ENCODE data around the gene CLC.
"Not testable (repeated sequence)": the region's sequence is repeated elsewhere in the genome, so short reads cannot be mapped to it uniquely, and the experiment has no call there.

The CLC gene

DNA sequence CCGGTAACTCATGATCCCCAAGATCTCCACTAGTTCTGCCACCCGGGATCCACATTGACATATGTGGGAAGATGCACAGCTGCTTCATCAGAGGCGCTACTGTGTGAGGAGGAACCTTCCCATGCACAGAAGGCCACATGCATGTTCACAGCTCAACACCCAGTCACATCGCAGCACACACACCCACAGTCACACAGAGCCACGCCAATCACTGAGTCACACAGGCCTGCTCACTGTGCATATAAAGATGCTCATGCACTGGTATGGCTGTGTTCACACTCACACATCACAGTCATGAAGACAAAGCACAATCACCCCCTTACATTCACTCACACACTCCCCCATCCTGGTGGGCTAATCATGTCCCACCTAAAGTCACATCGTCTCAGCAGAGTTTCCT is 9.8 kb downstream of the CLC start:
- no peaks in the 10 kb centered on the region for H3K79me2 ChIP-seq (ENCODE audit: control insufficient read depth, low read length)
- no peaks in the 10 kb centered on the region for H3K36me3 ChIP-seq (ENCODE audit: control insufficient read depth, low read length)
- H4K20me1 ChIP-seq (ENCODE audit: control insufficient read depth, insufficient read depth, low read depth, low read length), result no peaks in the 10 kb centered on the region
- no peaks in the 10 kb centered on the region for H3K9me3 ChIP-seq (ENCODE audit: control insufficient read depth, insufficient read depth, low read length)
- H3F3A ChIP-seq (ENCODE audit: control insufficient read depth, insufficient read depth), result no peaks in the 10 kb centered on the region
- no peak overlapping the region for H3K4me3 ChIP-seq (ENCODE audit: low read length)
- H3K4me1 ChIP-seq (ENCODE audit: control insufficient read depth, low read length), result no peaks in the 10 kb centered on the region
- no peak overlapping the region for H3K4me2 ChIP-seq (ENCODE audit: low read length)
- TF ChIP-seq, protein P1, sequence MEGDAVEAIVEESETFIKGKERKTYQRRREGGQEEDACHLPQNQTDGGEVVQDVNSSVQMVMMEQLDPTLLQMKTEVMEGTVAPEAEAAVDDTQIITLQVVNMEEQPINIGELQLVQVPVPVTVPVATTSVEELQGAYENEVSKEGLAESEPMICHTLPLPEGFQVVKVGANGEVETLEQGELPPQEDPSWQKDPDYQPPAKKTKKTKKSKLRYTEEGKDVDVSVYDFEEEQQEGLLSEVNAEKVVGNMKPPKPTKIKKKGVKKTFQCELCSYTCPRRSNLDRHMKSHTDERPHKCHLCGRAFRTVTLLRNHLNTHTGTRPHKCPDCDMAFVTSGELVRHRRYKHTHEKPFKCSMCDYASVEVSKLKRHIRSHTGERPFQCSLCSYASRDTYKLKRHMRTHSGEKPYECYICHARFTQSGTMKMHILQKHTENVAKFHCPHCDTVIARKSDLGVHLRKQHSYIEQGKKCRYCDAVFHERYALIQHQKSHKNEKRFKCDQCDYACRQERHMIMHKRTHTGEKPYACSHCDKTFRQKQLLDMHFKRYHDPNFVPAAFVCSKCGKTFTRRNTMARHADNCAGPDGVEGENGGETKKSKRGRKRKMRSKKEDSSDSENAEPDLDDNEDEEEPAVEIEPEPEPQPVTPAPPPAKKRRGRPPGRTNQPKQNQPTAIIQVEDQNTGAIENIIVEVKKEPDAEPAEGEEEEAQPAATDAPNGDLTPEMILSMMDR (IDR thresholded peaks at IDR 0.05; ENCODE audit: low read depth, low read length, poor library complexity, severe bottlenecking), result no peak
- no peak for TF ChIP-seq EZH2phosphoT487 (IDR thresholded peaks at IDR 0.05; ENCODE audit: borderline replicate concordance, low read length)
- H3K27ac ChIP-seq (ENCODE audit: low read depth, low read length), result no peak overlapping the region
- H3K27me3 ChIP-seq (ENCODE audit: control insufficient read depth, low read length), result peaks cover 2% of the 10 kb centered on the region; the same call in 1 of the 2 replicates
- no peaks in the 10 kb centered on the region for H3K9me2 ChIP-seq (replicated peaks; ENCODE audit: control insufficient read depth, low read length)

DNA sequence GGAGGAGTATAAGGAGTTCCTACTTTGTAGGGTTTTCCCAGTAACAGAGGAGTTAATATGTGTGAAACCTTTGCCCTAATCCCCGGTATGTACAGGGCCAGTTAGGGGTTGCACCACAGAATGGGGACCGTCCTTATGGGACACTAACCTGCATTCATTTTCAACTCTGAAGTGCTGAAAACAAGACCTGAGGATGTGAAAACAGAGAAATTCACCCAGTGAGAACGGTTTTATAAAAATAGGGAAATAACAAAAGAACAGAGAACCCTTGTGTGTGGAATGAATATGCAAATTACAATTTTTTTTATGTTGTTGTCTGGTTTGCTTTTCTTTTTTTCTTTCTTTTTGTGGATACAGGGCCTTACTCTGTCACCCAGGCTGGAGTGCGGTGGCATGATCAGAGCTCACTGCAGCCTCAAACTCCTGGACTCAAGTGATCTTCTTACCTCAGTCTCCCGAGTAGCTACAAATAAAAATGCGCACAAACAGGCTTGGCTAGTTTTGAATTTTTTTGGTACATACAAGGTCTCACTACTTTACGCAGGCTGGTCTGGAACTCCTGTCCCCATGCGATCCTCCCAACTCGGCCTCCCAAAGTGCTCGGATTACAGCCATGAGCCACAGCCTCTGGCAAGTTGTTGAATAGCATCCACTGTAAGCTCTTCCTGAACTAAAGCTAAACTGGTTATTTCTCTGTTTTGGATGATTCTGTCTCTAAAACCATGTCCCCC is 10.6 kb downstream of the CLC start:
- H3K36me3 ChIP-seq (ENCODE audit: control insufficient read depth, low read length), result no peaks in the 10 kb centered on the region
- H4K20me1 ChIP-seq (ENCODE audit: control insufficient read depth, insufficient read depth, low read depth, low read length), result no peaks in the 10 kb centered on the region
- no peak overlapping the region for H3K4me2 ChIP-seq (ENCODE audit: low read length)
- H3K27ac ChIP-seq (ENCODE audit: low read depth, low read length), result no peak overlapping the region
- H3K9me2 ChIP-seq (replicated peaks; ENCODE audit: control insufficient read depth, low read length), result no peaks in the 10 kb centered on the region
- no peaks in the 10 kb centered on the region for H3K79me2 ChIP-seq (ENCODE audit: control insufficient read depth, low read length)
- no peaks in the 10 kb centered on the region for H3F3A ChIP-seq (ENCODE audit: control insufficient read depth, insufficient read depth)
- H3K27me3 ChIP-seq (ENCODE audit: control insufficient read depth, low read length), result peaks cover 2% of the 10 kb centered on the region; the same call in 1 of the 2 replicates
- H3K4me3 ChIP-seq (ENCODE audit: low read length), result no peak overlapping the region
- TF ChIP-seq, protein P1 (IDR thresholded peaks at IDR 0.05; ENCODE audit: low read depth, low read length, poor library complexity, severe bottlenecking), result no peak
- TF ChIP-seq EZH2phosphoT487 (IDR thresholded peaks at IDR 0.05; ENCODE audit: borderline replicate concordance, low read length), result no peak
- H3K9me3 ChIP-seq (ENCODE audit: control insufficient read depth, insufficient read depth, low read length), result no peaks in the 10 kb centered on the region
- no peaks in the 10 kb centered on the region for H3K4me1 ChIP-seq (ENCODE audit: control insufficient read depth, low read length)

DNA sequence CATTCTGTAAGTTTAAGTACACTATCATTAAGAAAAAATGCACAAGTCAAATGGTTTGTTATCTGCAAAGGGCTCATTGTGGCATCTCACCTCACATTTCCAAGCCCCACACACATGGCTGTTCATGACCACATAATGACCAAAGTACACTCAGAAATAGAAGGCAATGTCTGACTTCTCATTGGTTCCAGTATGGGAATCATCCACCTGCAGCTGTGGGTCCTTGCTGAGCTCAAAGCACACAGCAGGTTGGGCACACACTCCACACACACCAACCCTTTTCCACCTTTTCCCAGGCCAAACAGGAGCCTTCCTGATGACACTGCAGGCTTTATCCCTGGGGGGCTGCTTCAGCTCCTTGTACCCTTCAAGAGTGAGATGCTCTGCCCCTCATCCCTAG is 11.8 kb downstream of the CLC start:
- no peaks in the 10 kb centered on the region for H3F3A ChIP-seq (ENCODE audit: control insufficient read depth, insufficient read depth)
- H3K27me3 ChIP-seq (ENCODE audit: control insufficient read depth, low read length), result no peaks in the 10 kb centered on the region
- no peak overlapping the region for H3K4me2 ChIP-seq (ENCODE audit: low read length)
- TF ChIP-seq, protein P1 (IDR thresholded peaks at IDR 0.05; ENCODE audit: low read depth, low read length, poor library complexity, severe bottlenecking), result no peak
- no peak for TF ChIP-seq EZH2phosphoT487 (IDR thresholded peaks at IDR 0.05; ENCODE audit: borderline replicate concordance, low read length)
- no peaks in the 10 kb centered on the region for H3K9me2 ChIP-seq (replicated peaks; ENCODE audit: control insufficient read depth, low read length)
- H3K4me3 ChIP-seq (ENCODE audit: low read length), result no peak overlapping the region
- no peaks in the 10 kb centered on the region for H3K4me1 ChIP-seq (ENCODE audit: control insufficient read depth, low read length)
- no peaks in the 10 kb centered on the region for H3K79me2 ChIP-seq (ENCODE audit: control insufficient read depth, low read length)
- no peaks in the 10 kb centered on the region for H4K20me1 ChIP-seq (ENCODE audit: control insufficient read depth, insufficient read depth, low read depth, low read length)
- H3K36me3 ChIP-seq (ENCODE audit: control insufficient read depth, low read length), result no peaks in the 10 kb centered on the region
- H3K9me3 ChIP-seq (ENCODE audit: control insufficient read depth, insufficient read depth, low read length), result no peaks in the 10 kb centered on the region
- no peak overlapping the region for H3K27ac ChIP-seq (ENCODE audit: low read depth, low read length)

DNA sequence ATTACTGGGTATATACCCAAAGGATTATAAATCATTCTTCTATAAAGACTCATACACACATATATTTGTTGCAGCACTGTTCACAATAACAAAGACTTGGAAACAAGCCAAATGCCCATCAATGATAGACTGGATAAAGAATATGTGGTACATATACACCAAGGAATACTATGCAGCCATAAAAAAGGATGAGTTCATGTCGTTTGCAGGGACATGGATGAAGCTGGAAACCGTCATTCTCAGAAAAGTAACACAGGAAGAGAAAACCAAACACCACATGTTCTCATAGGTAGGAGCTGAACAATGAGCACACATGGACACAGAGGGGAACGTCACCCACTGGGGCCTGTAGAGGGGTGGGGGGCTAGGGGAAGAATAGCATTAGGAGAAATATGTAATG is 17.7 kb downstream of the CLC start:
- H3K4me2 ChIP-seq (ENCODE audit: low read length); H3K4me1 ChIP-seq (ENCODE audit: control insufficient read depth, low read length); H3K27me3 ChIP-seq (ENCODE audit: control insufficient read depth, low read length); H3K27ac ChIP-seq (ENCODE audit: low read depth, low read length); H3K36me3 ChIP-seq (ENCODE audit: control insufficient read depth, low read length); H3K9me3 ChIP-seq (ENCODE audit: control insufficient read depth, insufficient read depth, low read length); H3K79me2 ChIP-seq (ENCODE audit: control insufficient read depth, low read length); H3K9me2 ChIP-seq (replicated peaks; ENCODE audit: control insufficient read depth, low read length); H3F3A ChIP-seq (ENCODE audit: control insufficient read depth, insufficient read depth); H3K4me3 ChIP-seq (ENCODE audit: low read length); H4K20me1 ChIP-seq (ENCODE audit: control insufficient read depth, insufficient read depth, low read depth, low read length): not testable (repeated sequence)
